Loucy (cell line): Measurements from ENCODE around the gene SUN5.

Source experiments
- EZH2phosphoT487 ChIP-seq: fragments of 200-600 bp; IDR thresholded peaks from 2 replicates; pipeline ENCODE4 v1.6.1; 2018; ENCODE audit warnings: antibody characterized with exemption, mild to moderate bottlenecking, moderate library complexity, borderline replicate concordance
- TF ChIP-seq, protein P1 (sequence below): fragments of 200-600 bp; sonication (generic); conservative IDR thresholded peaks from 2 replicates; pipeline ENCODE4 v1.5.1; 2014; ENCODE audit warnings: mild to moderate bottlenecking, antibody characterized with exemption, low read length

DNA sequence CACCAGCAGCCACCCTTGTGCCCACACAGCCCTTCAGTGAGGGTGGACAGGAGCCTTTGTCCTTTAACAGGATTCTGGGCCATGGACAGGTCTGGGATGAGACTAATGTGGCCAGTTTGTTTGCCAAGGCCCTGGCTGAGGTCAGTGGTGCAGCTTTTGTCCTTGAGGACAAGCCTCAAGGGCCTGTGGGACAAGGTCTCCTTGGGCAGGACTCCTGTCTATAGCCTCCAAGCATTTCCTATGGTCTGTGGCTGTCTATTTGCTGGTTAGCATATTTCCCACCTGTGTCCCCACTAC lies 44.1 kb downstream of the SUN5 start:
- TF ChIP-seq, protein P1, sequence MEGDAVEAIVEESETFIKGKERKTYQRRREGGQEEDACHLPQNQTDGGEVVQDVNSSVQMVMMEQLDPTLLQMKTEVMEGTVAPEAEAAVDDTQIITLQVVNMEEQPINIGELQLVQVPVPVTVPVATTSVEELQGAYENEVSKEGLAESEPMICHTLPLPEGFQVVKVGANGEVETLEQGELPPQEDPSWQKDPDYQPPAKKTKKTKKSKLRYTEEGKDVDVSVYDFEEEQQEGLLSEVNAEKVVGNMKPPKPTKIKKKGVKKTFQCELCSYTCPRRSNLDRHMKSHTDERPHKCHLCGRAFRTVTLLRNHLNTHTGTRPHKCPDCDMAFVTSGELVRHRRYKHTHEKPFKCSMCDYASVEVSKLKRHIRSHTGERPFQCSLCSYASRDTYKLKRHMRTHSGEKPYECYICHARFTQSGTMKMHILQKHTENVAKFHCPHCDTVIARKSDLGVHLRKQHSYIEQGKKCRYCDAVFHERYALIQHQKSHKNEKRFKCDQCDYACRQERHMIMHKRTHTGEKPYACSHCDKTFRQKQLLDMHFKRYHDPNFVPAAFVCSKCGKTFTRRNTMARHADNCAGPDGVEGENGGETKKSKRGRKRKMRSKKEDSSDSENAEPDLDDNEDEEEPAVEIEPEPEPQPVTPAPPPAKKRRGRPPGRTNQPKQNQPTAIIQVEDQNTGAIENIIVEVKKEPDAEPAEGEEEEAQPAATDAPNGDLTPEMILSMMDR = no peak
- no peak for TF ChIP-seq EZH2phosphoT487
